ENCODE data around the gene TAF1C. TPM values are rescaled to one million over a fixed set of nuclear protein-coding genes. Genes with fewer than 3 reads are reported as not detected.

TAF1C gene
- total RNA-seq, 4 donors from 2014 or later: 23.9 to 43.7 (median 32.1) TPM

GRCh38 chr16:84225571-84225970 lies 38.7 kb upstream of the TAF1C start:
- 87% methylated on average over 4 of the region's 7 CpGs; no CpG with 5 or more reads in 1 of the 2 donors for WGBS, 2 donors
- no peak overlapping the region for H3K27ac ChIP-seq
- TF ChIP-seq CTCF (IDR thresholded peaks at IDR 0.05): no peak
- no peak overlapping the region for H3K4me3 ChIP-seq
- no peaks in the 10 kb centered on the region for H3K36me3 ChIP-seq
- no peak for DNase-seq
- intact Hi-C loops (cut with DNase I): no loop called here
- no peaks in the 10 kb centered on the region for H3K27me3 ChIP-seq
- no peaks in the 10 kb centered on the region for H3K9me3 ChIP-seq
- H3K4me1 ChIP-seq: peaks cover 5 to 14% (median 5%) of the 10 kb centered on the region in 3 donors

- intact Hi-C loops (cut with DNase I): no loop called here
- 50 to 58% methylated on average over 1 to 2 of the region's 3 CpGs for WGBS, 2 donors
- Histone ChIP-seq H3K27me3 (no peaks in the 10 kb centered on the region), H3K27ac (no peak overlapping the region), H3K9me3 (no peaks in the 10 kb centered on the region), H3K4me3 (no peak overlapping the region), H3K4me1 (peaks cover 5 to 14% (median 5%) of the 10 kb centered on the region in 3 donors), H3K36me3 (no peaks in the 10 kb centered on the region)
- no peak for DNase-seq
- TF ChIP-seq POLR2A (IDR thresholded peaks at IDR 0.05) (no peak), CTCF (IDR thresholded peaks at IDR 0.05) (no peak)
Observed at GRCh38 chr16:84225126-84225525, 38.3 kb upstream of the TAF1C start.

- 78 to 80% methylated on average over 2 to 3 of the region's 3 CpGs for WGBS, 2 donors
- no peak for DNase-seq
- intact Hi-C loops (cut with DNase I): no loop called here
- Histone ChIP-seq H3K9me3 (no peaks in the 10 kb centered on the region), H3K4me3 (no peak overlapping the region), H3K27me3 (no peaks in the 10 kb centered on the region), H3K4me1 (peaks cover 5 to 14% (median 5%) of the 10 kb centered on the region in 3 donors), H3K36me3 (no peaks in the 10 kb centered on the region), H3K27ac (no peak overlapping the region)
- TF ChIP-seq CTCF (IDR thresholded peaks at IDR 0.05): no peak
- TF ChIP-seq POLR2A (IDR thresholded peaks at IDR 0.05): no peak
Observed at GRCh38 chr16:84224554-84224953, 37.7 kb upstream of the TAF1C start.

GRCh38 chr16:84223456-84223855 lies 36.6 kb upstream of the TAF1C start:
- peaks cover 5 to 10% (median 5%) of the 10 kb centered on the region in 3 donors for H3K4me1 ChIP-seq
- WGBS, 2 donors: 77 to 86% methylated on average over 4 of the region's 4 CpGs
- no peak overlapping the region for H3K27ac ChIP-seq
- DNase-seq: no peak
- no peaks in the 10 kb centered on the region for H3K36me3 ChIP-seq
- TF ChIP-seq POLR2A (IDR thresholded peaks at IDR 0.05) (no peak), CTCF (IDR thresholded peaks at IDR 0.05) (no peak)
- H3K9me3 ChIP-seq: no peaks in the 10 kb centered on the region
- intact Hi-C loops (cut with DNase I): no loop called here
- H3K27me3 ChIP-seq: no peaks in the 10 kb centered on the region
- no peak overlapping the region for H3K4me3 ChIP-seq

GRCh38 chr16:84220851-84221250 lies 34.0 kb upstream of the TAF1C start:
- intact Hi-C loops (cut with DNase I): no loop called here
- no peaks in the 10 kb centered on the region for H3K9me3 ChIP-seq
- no peak overlapping the region for H3K27ac ChIP-seq
- no peak for DNase-seq
- 87 to 100% methylated on average over 1 of the region's 1 CpG for WGBS, 2 donors
- H3K36me3 ChIP-seq: no peaks in the 10 kb centered on the region
- no peaks in the 10 kb centered on the region for H3K27me3 ChIP-seq
- no peaks in the 10 kb centered on the region for H3K4me1 ChIP-seq
- H3K4me3 ChIP-seq: no peak overlapping the region
- TF ChIP-seq POLR2A (IDR thresholded peaks at IDR 0.05): no peak
- no peak for TF ChIP-seq CTCF (IDR thresholded peaks at IDR 0.05)

Data from esophagus squamous epithelium (tissue), 5 donors.